ENCODE measurements around the gene SLC34A3. TPM values are rescaled to one million over a fixed set of nuclear protein-coding genes. Genes with fewer than 3 reads are reported as not detected.

Gene SLC34A3
- total RNA-seq, 1 experiment from 2014 or later, result 0.10 TPM

GRCh38 chr9:137275588-137276472, 45.1 kb downstream of the SLC34A3 start:
- no peak for DNase-seq (ENCODE audit: low read depth)

GRCh38 chr9:137276473-137277328, 46.0 kb downstream of the SLC34A3 start:
- DNase-seq (ENCODE audit: low read depth), result no peak

GRCh38 chr9:137277329-137278041, 46.8 kb downstream of the SLC34A3 start, which contains the start of gene TOR4A:
TOR4A (plus strand) TSS chr9:137277726; CDS start chr9:137278690, 964 bp downstream.
- DNase-seq (ENCODE audit: low read depth), result no peak

- DNase-seq (ENCODE audit: low read depth), result no peak
Observed at GRCh38 chr9:137278061-137278701, 47.5 kb downstream of the SLC34A3 start.

GRCh38 chr9:137278721-137279711, 48.3 kb downstream of the SLC34A3 start:
- no peak for DNase-seq (ENCODE audit: low read depth)

GRCh38 chr9:137279741-137280473, 49.2 kb downstream of the SLC34A3 start:
- DNase-seq (ENCODE audit: low read depth), result no peak

GRCh38 chr9:137280474-137281344, 50.0 kb downstream of the SLC34A3 start:
- DNase-seq (ENCODE audit: low read depth), result no peak

- no peak for DNase-seq (ENCODE audit: low read depth)
Observed at GRCh38 chr9:137281345-137282116, 50.8 kb downstream of the SLC34A3 start.

Other genes starting within 250 kb of the SLC34A3 start
- gene LCNL1, start 247.9 kb upstream of the SLC34A3 start, total RNA-seq (2014; rRNA removed; shearing (Covaris generic)), result not detected in 2 replicates
- gene PAXX, start 238.5 kb upstream of the SLC34A3 start, total RNA-seq (2014; rRNA removed; shearing (Covaris generic)), result 53.1 and 59.0 TPM in 2 replicates
- 11.0 and 18.9 TPM in 2 replicates for gene CLIC3, start 234.3 kb upstream of the SLC34A3 start, total RNA-seq (2014; rRNA removed; shearing (Covaris generic))
- 9.2 and 10.2 TPM in 2 replicates for gene ABCA2, start 202.7 kb upstream of the SLC34A3 start, total RNA-seq (2014; rRNA removed; shearing (Covaris generic))
- gene FUT7, start 198.8 kb upstream of the SLC34A3 start, total RNA-seq (2014; rRNA removed; shearing (Covaris generic)), result not detected in 2 replicates
- 8.2 and 10.7 TPM in 2 replicates for gene NPDC1, start 184.7 kb upstream of the SLC34A3 start, total RNA-seq (2014; rRNA removed; shearing (Covaris generic))
- not detected in 2 replicates for gene ENTPD2, start 176.8 kb upstream of the SLC34A3 start, total RNA-seq (2014; rRNA removed; shearing (Covaris generic))
- gene SAPCD2, start 160.3 kb upstream of the SLC34A3 start, total RNA-seq (2014; rRNA removed; shearing (Covaris generic)), result 11.8 and 28.5 TPM in 2 replicates
- 6.7 and 12.9 TPM in 2 replicates for gene UAP1L1, start 153.4 kb upstream of the SLC34A3 start, total RNA-seq (2014; rRNA removed; shearing (Covaris generic))
- 86.8 and 145 TPM in 2 replicates for gene MAN1B1, start 143.9 kb upstream of the SLC34A3 start, total RNA-seq (2014; rRNA removed; shearing (Covaris generic))
- 26.8 and 30.0 TPM in 2 replicates for gene DPP7, start 116.2 kb upstream of the SLC34A3 start, total RNA-seq (2014; rRNA removed; shearing (Covaris generic))
- not detected in 2 replicates for gene GRIN1, start 91.7 kb upstream of the SLC34A3 start, total RNA-seq (2014; rRNA removed; shearing (Covaris generic))
- not detected in 2 replicates for gene LRRC26, start 60.9 kb upstream of the SLC34A3 start, total RNA-seq (2014; rRNA removed; shearing (Covaris generic))
- not detected in 2 replicates for gene TMEM210, start 58.8 kb upstream of the SLC34A3 start, total RNA-seq (2014; rRNA removed; shearing (Covaris generic))
- gene ANAPC2, start 42.3 kb upstream of the SLC34A3 start, total RNA-seq (2014; rRNA removed; shearing (Covaris generic)), result 8.6 and 17.6 TPM in 2 replicates
- gene SSNA1, start 42.2 kb upstream of the SLC34A3 start, total RNA-seq (2014; rRNA removed; shearing (Covaris generic)), result 99.7 and 110 TPM in 2 replicates
- gene TPRN, start 30.2 kb upstream of the SLC34A3 start, total RNA-seq (2014; rRNA removed; shearing (Covaris generic)), result 4.5 and 8.5 TPM in 2 replicates
- 68.2 and 68.9 TPM in 2 replicates for gene TMEM203, start 25.3 kb upstream of the SLC34A3 start, total RNA-seq (2014; rRNA removed; shearing (Covaris generic))
- 14.9 and 17.6 TPM in 2 replicates for gene NDOR1, start 25.2 kb upstream of the SLC34A3 start, total RNA-seq (2014; rRNA removed; shearing (Covaris generic))
- 0.39 TPM in 1 of 2 replicates, not detected in the other for gene RNF208, start 8.7 kb upstream of the SLC34A3 start, total RNA-seq (2014; rRNA removed; shearing (Covaris generic))
- gene CYSRT1, start 5.7 kb upstream of the SLC34A3 start, total RNA-seq (2014; rRNA removed; shearing (Covaris generic)), result 0.44 and 1.0 TPM in 2 replicates
- not detected in 2 replicates for gene RNF224, start 3.4 kb upstream of the SLC34A3 start, total RNA-seq (2014; rRNA removed; shearing (Covaris generic))
- 273 and 381 TPM in 2 replicates for gene TUBB4B, start 10.4 kb downstream of the SLC34A3 start, total RNA-seq (2014; rRNA removed; shearing (Covaris generic))
- not detected in 2 replicates for gene STPG3, start 20.4 kb downstream of the SLC34A3 start, total RNA-seq (2014; rRNA removed; shearing (Covaris generic))
- gene NELFB, start 24.4 kb downstream of the SLC34A3 start, total RNA-seq (2014; rRNA removed; shearing (Covaris generic)), result 41.8 and 73.9 TPM in 2 replicates
- 1.7 TPM in 2 replicates for gene TOR4A, start 46.8 kb downstream of the SLC34A3 start, total RNA-seq (2014; rRNA removed; shearing (Covaris generic))
- not detected in 2 replicates for gene NRARP, start 71.4 kb downstream of the SLC34A3 start, total RNA-seq (2014; rRNA removed; shearing (Covaris generic))
- gene EXD3, start 192.3 kb downstream of the SLC34A3 start, total RNA-seq (2014; rRNA removed; shearing (Covaris generic)), result 1.6 and 2.7 TPM in 2 replicates
- not detected in 2 replicates for gene NOXA1, start 192.5 kb downstream of the SLC34A3 start, total RNA-seq (2014; rRNA removed; shearing (Covaris generic))
- not detected in 2 replicates for gene ENTPD8, start 210.5 kb downstream of the SLC34A3 start, total RNA-seq (2014; rRNA removed; shearing (Covaris generic))
- 11.8 and 24.0 TPM in 2 replicates for gene NSMF, start 228.4 kb downstream of the SLC34A3 start, total RNA-seq (2014; rRNA removed; shearing (Covaris generic))